Activated effector memory CD4-positive, alpha-beta T cell treated with anti-CD3 and anti-CD28 coated beads, Interleukin-2, amount 50 U/mL, for 16 hours (primary cell): ENCODE data around the gene NAT10.
"Not testable (repeated sequence)": the region's sequence is repeated elsewhere in the genome, so short reads cannot be mapped to it uniquely, and the experiment has no call there.

Source experiments
- DNase-seq: peaks from one replicate; pipeline ENCODE4 v3.0.0-alpha.2; 2020

NAT10 gene

GRCh38 chr11:34105079-34105956, at the start of gene NAT10:
TSS of gene NAT10 (plus strand) at chr11:34105629. CDS start at chr11:34108226, 2,597 bp downstream.
- peak; percentile 99 for DNase-seq

- DNase-seq, result no peak
These were observed 48.8 kb upstream of the NAT10 start for GRCh38 chr11:34056672-34057071.

- no peak for DNase-seq
These were observed 42.2 kb upstream of the NAT10 start for GRCh38 chr11:34063061-34063795.

GRCh38 chr11:34064291-34064690, 41.1 kb upstream of the NAT10 start:
- DNase-seq, result no peak

- DNase-seq, result no peak
These were observed 39.8 kb upstream of the NAT10 start for GRCh38 chr11:34065505-34066203.

- DNase-seq, result not testable (repeated sequence)
These were observed 38.7 kb upstream of the NAT10 start for GRCh38 chr11:34066766-34067165.

GRCh38 chr11:34067383-34068065, 37.9 kb upstream of the NAT10 start:
- no peak for DNase-seq

- DNase-seq, result no peak
These were observed 37.3 kb upstream of the NAT10 start for GRCh38 chr11:34068111-34068510.

GRCh38 chr11:34071306-34071705, 34.1 kb upstream of the NAT10 start:
- not testable (repeated sequence) for DNase-seq

- DNase-seq, result no peak
These were observed 33.4 kb upstream of the NAT10 start for GRCh38 chr11:34072041-34072440.

- no peak for DNase-seq
These were observed 32.6 kb upstream of the NAT10 start for GRCh38 chr11:34072832-34073231.

- no peak for DNase-seq
These were observed 31.0 kb upstream of the NAT10 start for GRCh38 chr11:34074391-34074790.

GRCh38 chr11:34075178-34075820, 30.1 kb upstream of the NAT10 start:
- no peak for DNase-seq

GRCh38 chr11:34080609-34081008, 24.8 kb upstream of the NAT10 start:
- no peak for DNase-seq

- DNase-seq, result no peak
These were observed 20.8 kb upstream of the NAT10 start for GRCh38 chr11:34084637-34085036.

GRCh38 chr11:34086554-34087283, 18.7 kb upstream of the NAT10 start:
- DNase-seq, result no peak

- no peak for DNase-seq
These were observed 13.6 kb upstream of the NAT10 start for GRCh38 chr11:34091825-34092224.

GRCh38 chr11:34094900-34095299, 10.5 kb upstream of the NAT10 start:
- not testable (repeated sequence) for DNase-seq

- no peak for DNase-seq
These were observed 6.6 kb upstream of the NAT10 start for GRCh38 chr11:34098813-34099212.

- DNase-seq, result no peak
These were observed 750 bp upstream of the NAT10 start for GRCh38 chr11:34104680-34105078.

- DNase-seq, result no peak
These were observed 602 bp downstream of the NAT10 start for GRCh38 chr11:34105957-34106504.
